IgD-negative memory B cell (primary cell): ENCODE measurements around the gene RUSC1. TPM values are rescaled to one million over a fixed set of nuclear protein-coding genes. Genes with fewer than 3 reads are reported as not detected.

Experiments used
- polyA plus RNA-seq: library from polyadenylated mRNA; unstranded; fragments of 300-500 nt; fragmentation: Illumina TruSeq; gene quantifications from one replicate; pipeline ENCODE4 v1.2.3, GENCODE V29; 2021

RUSC1 gene
- polyA plus RNA-seq, 1 donor from 2014 or later: 8.9 TPM

Other genes starting within 250 kb of the RUSC1 start
- gene EFNA3, start 242.1 kb upstream of the RUSC1 start, polyA plus RNA-seq: 1.3 TPM
- not detected for gene EFNA1, start 193.0 kb upstream of the RUSC1 start, polyA plus RNA-seq
- 72.9 TPM for gene SLC50A1, start 185.0 kb upstream of the RUSC1 start, polyA plus RNA-seq
- gene DPM3, start 180.4 kb upstream of the RUSC1 start, polyA plus RNA-seq: 83.9 TPM
- gene KRTCAP2, start 147.6 kb upstream of the RUSC1 start, polyA plus RNA-seq: 420 TPM
- 0.14 TPM for gene TRIM46, start 147.0 kb upstream of the RUSC1 start, polyA plus RNA-seq
- 1.4 TPM for gene THBS3, start 113.0 kb upstream of the RUSC1 start, polyA plus RNA-seq
- gene MTX1, start 112.2 kb upstream of the RUSC1 start, polyA plus RNA-seq: 41.7 TPM
- 1.7 TPM for gene ENTREP3, start 65.4 kb upstream of the RUSC1 start, polyA plus RNA-seq
- gene SCAMP3, start 58.5 kb upstream of the RUSC1 start, polyA plus RNA-seq: 144 TPM
- gene CLK2, start 47.4 kb upstream of the RUSC1 start, polyA plus RNA-seq: 19.7 TPM
- 2.3 TPM for gene HCN3, start 43.4 kb upstream of the RUSC1 start, polyA plus RNA-seq
- gene PKLR, start 19.5 kb upstream of the RUSC1 start, polyA plus RNA-seq: not detected
- gene FDPS, start 12.0 kb upstream of the RUSC1 start, polyA plus RNA-seq: 120 TPM
- gene ASH1L, start 241.9 kb downstream of the RUSC1 start, polyA plus RNA-seq: 29.1 TPM